ENCODE measurements around the gene MED12.

Gene MED12

GRCh38 chrX:71107762-71108360 lies 10.5 kb upstream of the MED12 start:
- peak; percentile 47 for DNase-seq

DNA sequence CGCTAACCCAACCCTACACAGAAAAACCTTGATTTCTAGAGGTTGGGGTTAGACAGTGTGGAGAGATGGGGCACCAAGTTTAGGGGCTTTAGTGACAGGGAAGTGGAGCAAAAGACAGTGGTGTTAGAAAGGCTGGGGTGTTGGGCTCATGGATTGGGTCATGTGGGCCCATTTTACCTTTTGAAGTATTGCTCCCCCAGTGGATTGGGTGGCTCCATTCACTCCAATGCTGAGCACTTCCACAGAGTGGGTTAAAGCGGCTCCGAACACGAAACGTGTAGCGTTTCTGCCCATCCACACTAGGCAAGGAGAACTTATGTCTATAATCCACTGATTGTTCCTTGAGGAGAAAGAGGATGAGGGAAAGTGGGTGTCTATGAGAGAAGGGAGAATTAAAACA lies 9.3 kb upstream of the MED12 start:
- no peak for DNase-seq

DNA sequence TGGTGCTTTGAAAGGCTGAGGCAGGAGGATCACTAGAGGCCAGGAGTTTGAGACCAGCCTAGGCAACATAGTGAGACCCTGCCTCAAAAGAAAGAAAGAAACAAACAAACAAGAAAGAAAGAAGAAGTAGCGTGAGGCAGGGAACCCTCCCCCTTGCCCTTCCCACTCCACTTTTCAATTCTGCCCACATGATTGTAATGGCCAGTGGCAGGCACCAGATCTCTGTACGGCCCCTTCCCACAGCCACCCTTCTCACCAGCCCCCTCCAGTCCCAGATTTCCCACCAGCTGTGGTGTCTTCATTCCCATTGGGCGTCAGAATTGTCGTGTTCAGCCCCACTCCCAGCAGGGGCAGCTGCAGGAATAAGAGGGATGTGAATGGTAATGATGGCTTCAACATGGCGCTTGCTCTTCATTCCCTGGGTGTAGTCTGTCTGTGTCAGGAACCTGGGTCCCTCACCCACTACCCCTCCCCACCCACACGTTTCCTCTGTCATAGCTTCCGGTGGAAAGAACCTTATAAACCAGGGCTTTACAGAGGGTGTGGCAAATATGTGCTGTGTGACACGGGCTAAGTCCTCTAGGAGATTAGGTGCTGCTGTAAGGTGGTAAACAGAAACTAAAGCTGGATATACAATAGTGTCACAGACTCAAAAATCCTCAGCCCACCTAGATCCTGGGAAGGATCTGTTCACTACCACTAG lies 7.1 kb upstream of the MED12 start, which contains the start of gene IL2RG:
IL2RG (minus strand) TSS at position 437 of the 703 bp plus-strand sequence; CDS start at position 399, 38 bp downstream.
- DNase-seq, result peak; percentile 59

GRCh38 chrX:71111921-71112431 lies 6.4 kb upstream of the MED12 start:
- DNase-seq, result peak; percentile 26

DNA sequence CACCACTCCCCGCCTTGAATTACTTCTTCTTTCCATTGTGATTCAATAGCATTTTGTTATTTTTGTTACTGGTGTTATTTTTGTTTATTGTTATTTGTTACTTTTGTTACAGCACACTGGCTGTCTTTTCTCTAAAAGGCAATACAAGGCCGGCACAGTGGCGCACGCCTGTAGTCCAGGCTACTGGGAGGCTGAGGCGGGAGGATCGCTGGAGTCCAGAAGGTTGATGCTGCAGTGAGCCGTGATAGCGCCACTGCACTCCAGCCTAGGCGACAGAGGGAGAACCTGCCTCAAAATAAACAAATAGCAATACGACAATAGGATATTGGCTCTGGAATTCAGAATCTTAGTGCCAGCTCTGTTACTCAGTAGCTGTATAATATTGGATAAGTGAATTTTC lies 1.0 kb upstream of the MED12 start:
- DNase-seq, result no peak

DNA sequence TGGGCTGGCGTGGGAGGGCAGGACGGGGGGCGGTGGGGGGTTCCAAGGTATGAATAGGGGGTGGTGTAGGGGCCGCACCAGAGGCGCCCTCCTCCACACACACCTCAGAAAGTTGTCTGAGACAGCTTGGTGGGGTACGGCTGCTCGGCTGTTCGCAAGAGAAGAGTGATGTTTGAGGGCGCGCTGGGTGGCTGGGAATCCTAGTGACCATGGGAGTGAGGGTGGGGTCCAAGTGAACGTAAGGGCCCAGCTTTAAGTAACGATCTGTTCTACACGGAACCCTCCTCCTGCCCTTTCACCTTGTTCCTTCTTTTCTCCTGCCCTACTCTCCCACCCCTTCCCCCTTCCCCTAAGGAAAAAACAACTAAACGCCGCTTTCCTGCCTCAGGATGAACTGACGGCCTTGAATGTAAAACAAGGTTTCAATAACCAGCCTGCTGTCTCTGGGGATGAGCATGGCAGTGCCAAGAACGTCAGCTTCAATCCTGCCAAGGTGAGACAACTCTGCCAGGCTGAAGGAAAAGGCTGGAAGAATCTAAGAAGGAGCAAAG lies 664 bp downstream of the MED12 start:
- DNase-seq, result no peak

GRCh38 chrX:71128166-71128833 lies 9.9 kb downstream of the MED12 start:
- DNase-seq, result no peak

- no peak for DNase-seq
Observed at GRCh38 chrX:71128915-71129765, 10.7 kb downstream of the MED12 start.

- DNase-seq, result no peak
Observed at GRCh38 chrX:71131510-71131909, 13.1 kb downstream of the MED12 start.

DNA sequence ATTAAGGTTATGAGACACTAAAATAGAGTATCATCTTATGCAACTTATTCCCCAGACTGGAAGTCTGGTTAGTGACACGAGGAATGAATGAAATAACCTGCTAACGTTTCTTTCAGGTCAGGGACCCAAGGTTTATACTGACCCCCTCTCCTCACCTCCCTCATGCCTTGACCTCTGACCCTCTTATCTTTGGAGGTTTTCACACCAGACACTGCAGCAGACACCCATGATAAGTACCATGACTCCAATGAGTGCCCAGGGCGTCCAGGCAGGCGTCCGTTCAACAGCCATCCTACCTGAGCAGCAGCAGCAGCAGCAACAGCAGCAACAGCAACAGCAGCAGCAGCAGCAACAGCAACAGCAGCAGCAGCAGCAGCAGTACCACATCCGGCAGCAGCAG lies 22.0 kb downstream of the MED12 start:
- DNase-seq, result no peak

DNA sequence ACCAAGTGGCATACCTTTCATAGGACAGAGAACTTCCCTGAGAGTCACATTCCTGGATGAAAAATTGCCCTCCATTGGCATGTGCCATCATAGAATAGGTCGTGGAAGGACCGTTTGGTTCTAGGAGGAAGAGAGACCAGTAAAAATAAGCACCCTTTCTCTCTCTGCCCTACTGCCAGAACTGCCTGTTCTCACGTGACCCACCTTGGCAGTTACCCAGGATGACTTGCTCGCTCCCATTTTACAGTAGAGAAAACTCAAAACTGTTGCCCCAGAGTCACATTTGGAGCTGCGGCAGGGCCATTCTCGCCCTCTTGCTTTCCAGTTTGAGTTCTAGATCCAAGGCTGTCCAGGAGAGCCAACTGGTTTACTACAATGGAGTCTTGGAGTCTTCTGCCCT lies 25.1 kb downstream of the MED12 start:
- DNase-seq, result no peak

- no peak for DNase-seq
Observed at GRCh38 chrX:71144651-71145050, 26.3 kb downstream of the MED12 start, which contains the start of gene NLGN3. Gene NLGN3, plus strand, starts transcription at chrX:71144841. Its CDS starts 2,909 bp downstream, at chrX:71147750.

- no peak for DNase-seq
Observed at GRCh38 chrX:71147496-71148277, 29.3 kb downstream of the MED12 start.

DNA sequence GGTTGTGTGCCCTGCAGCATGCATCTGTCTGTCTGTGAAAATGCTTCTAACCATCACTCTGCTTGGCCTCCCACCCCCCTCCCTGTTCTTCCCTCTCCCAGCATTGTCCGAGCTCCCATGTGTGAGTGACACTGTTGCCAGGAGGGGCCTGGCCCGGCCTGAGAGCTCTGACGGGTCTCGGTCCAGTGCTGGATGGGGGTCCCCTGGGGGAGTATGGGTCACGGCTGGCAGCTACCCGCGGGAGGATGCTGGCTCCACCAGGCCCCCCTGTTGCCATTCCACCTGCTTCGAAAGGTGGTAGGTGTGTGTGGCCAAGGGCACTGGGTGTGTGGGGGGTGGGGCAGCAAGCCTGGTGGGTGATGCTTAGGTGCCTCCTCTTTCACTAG lies 29.9 kb downstream of the MED12 start:
- DNase-seq, result no peak

GRCh38 chrX:71151366-71151765 lies 33.0 kb downstream of the MED12 start:
- DNase-seq, result no peak

DNA sequence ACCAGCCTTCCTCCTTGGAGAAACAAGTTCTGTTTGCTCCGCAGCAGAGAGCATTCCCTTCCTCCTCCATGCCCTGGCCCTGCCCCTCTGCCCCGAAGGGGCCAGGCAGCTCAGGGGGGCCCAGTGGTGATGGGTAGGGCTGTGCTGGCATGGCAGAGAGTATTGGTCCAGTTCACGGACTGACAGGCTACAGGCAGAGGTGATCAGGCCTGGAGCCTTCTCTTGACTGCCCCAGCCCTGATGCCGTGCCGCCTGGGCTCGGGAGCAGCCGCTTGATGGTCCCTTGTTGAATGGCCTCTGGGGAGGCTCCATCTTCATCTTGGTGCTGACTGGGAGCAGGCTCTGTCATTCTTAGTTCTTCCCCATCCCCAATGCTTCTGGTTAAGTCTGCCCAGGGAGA lies 35.8 kb downstream of the MED12 start:
- DNase-seq, result no peak

GRCh38 chrX:71154641-71155040 lies 36.2 kb downstream of the MED12 start:
- DNase-seq, result no peak

DNA sequence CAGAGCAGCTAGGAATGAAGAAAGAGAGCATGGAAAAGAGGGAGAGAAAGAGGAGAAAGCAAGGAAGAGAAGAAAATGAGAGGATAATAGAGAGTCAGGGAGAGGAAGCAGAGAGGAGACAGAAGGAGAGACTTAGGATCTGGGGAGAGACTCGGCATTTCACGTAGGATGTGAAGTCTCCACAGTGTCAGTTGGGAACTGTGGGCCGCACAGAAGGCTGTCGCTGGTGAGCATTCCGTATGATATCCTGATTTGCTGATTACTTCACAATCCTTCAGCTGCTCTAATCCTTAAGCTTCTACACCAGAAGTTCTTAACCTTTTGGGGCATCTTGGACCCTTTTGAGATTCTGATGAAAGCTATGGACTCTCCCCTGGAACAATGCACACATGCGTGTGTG lies 40.2 kb downstream of the MED12 start:
- DNase-seq, result no peak

- no peak for DNase-seq
Observed at GRCh38 chrX:71159335-71159734, 40.9 kb downstream of the MED12 start.

- DNase-seq, result no peak
Observed at GRCh38 chrX:71160475-71160874, 42.1 kb downstream of the MED12 start.

GRCh38 chrX:71162981-71163380 lies 44.6 kb downstream of the MED12 start:
- no peak for DNase-seq

GRCh38 chrX:71164071-71164470 lies 45.7 kb downstream of the MED12 start:
- DNase-seq, result no peak
